AG04450 (cell line): ENCODE results near the gene CYP20A1. TPM values are rescaled to one million over a fixed set of nuclear protein-coding genes. Genes with fewer than 3 reads are reported as not detected.
"Not testable (repeated sequence)": the region's sequence is repeated elsewhere in the genome, so short reads cannot be mapped to it uniquely, and the experiment has no call there.

ENCODE experiments used
- CTCF ChIA-PET: fragments of 300-600, 350-600 bp; formaldehyde crosslinking; extraction: SDS; loops from one replicate; lab custom pipeline; 2022; ENCODE audit warnings: antibody characterized with exemption, inconsistent platforms; lab: Charles Lee
- POLR2A ChIA-PET: fragments of 350-600 bp; formaldehyde crosslinking; extraction: SDS; loops from one replicate; lab custom pipeline; 2021; ENCODE audit warnings: antibody characterized with exemption, inconsistent platforms; lab: Yijun Ruan, JAX
- DNase-seq: peaks from one replicate; pipeline ENCODE4 v3.0.0-alpha.2; 2011; ENCODE audit warnings: low read depth, low spot score
- H3K27ac ChIP-seq: one replicate; pipeline ENCODE4 v1.5.1; 2012; ENCODE audit warnings: low read depth, low read length, control low read depth
- H3K27me3 ChIP-seq: one replicate; pipeline ENCODE4 v1.6.0; 2012; ENCODE audit warnings: low read length; ENCODE audit not compliant: control insufficient read depth, insufficient read depth
- H3K4me3 ChIP-seq: 2 replicates; pipeline ENCODE4 v1.5.1; 2011; ENCODE audit warnings: mild to moderate bottlenecking, low read depth, low read length, control low read depth
- H3K9me3 ChIP-seq: 2 replicates; pipeline ENCODE4 v1.5.1; 2012; ENCODE audit warnings: low read length; ENCODE audit not compliant: control insufficient read depth, insufficient read depth
- CTCF ChIP-seq: IDR thresholded peaks from 2 replicates; pipeline ENCODE4 v1.5.1; 2011; ENCODE audit warnings: low read depth, low read length, control low read depth, inconsistent platforms
- polyA plus RNA-seq: library from polyadenylated mRNA; depleted of rRNA; stranded (reverse); fragments of >200 nt; gene quantifications from 2 replicates; pipeline ENCODE4 v1.2.3, GENCODE V29; 2011

CYP20A1 gene
- polyA plus RNA-seq, 1 experiment, result 17.8 TPM

- no peak overlapping the region for H3K27ac ChIP-seq
- H3K9me3 ChIP-seq, result no peaks in the 10 kb centered on the region
- no peak for DNase-seq
- CTCF ChIA-PET, result interaction anchor here (1.0 kb wide), 1 partner anchor 533 kb away, joined by 4 read pairs; no protein-coding TSS in a partner anchor
- POLR2A ChIA-PET, result interaction anchor here (0.6 kb wide), 1 partner anchor 34 kb away, joined by 3 read pairs; no protein-coding TSS in a partner anchor
- H3K27me3 ChIP-seq, result no peaks in the 10 kb centered on the region
- no peak for TF ChIP-seq CTCF
- H3K4me3 ChIP-seq, result no peak overlapping the region
Measured at GRCh38 chr2:203282101-203282500, 43.3 kb downstream of the CYP20A1 start.

GRCh38 chr2:203286532-203286931 is 47.7 kb downstream of the CYP20A1 start:
- CTCF ChIA-PET, result no interaction called here
- H3K4me3 ChIP-seq, result no peak overlapping the region
- POLR2A ChIA-PET, result no interaction called here
- no peak for DNase-seq
- no peak for TF ChIP-seq CTCF
- no peaks in the 10 kb centered on the region for H3K9me3 ChIP-seq
- no peaks in the 10 kb centered on the region for H3K27me3 ChIP-seq
- no peak overlapping the region for H3K27ac ChIP-seq

GRCh38 chr2:203301667-203302066 is 62.8 kb downstream of the CYP20A1 start:
- CTCF ChIA-PET, result interaction anchor here (0.9 to 1.4 kb wide), 2 partner anchors 152 to 514 kb away, joined by 3 read pairs; no protein-coding TSS in a partner anchor
- POLR2A ChIA-PET, result interaction anchor here (0.6 kb wide), 1 partner anchor 808 kb away, joined by 3 read pairs; no protein-coding TSS in a partner anchor
- Histone ChIP-seq H3K9me3 (no peaks in the 10 kb centered on the region), H3K27ac (no peak overlapping the region), H3K27me3 (no peaks in the 10 kb centered on the region), H3K4me3 (no peak overlapping the region)
- TF ChIP-seq CTCF, result no peak
- DNase-seq, result no peak

GRCh38 chr2:203302586-203302985 is 63.8 kb downstream of the CYP20A1 start:
- CTCF ChIA-PET, DNase-seq, H3K27ac ChIP-seq, H3K4me3 ChIP-seq, H3K9me3 ChIP-seq, H3K27me3 ChIP-seq: not testable (repeated sequence)
- POLR2A ChIA-PET, result interaction anchor here (0.6 kb wide), 1 partner anchor 113 kb away, joined by 4 read pairs; no protein-coding TSS in a partner anchor

GRCh38 chr2:203310688-203311436 is 72.0 kb downstream of the CYP20A1 start:
- POLR2A ChIA-PET, result no interaction called here
- Histone ChIP-seq H3K4me3 (no peak overlapping the region), H3K27ac (no peak overlapping the region), H3K27me3 (no peaks in the 10 kb centered on the region), H3K9me3 (no peaks in the 10 kb centered on the region)
- no peak for DNase-seq
- CTCF ChIA-PET, result no interaction called here
- TF ChIP-seq CTCF, result no peak
